Effector memory CD4-positive, alpha-beta T cell (primary cell): Measurements from ENCODE around the gene MAP3K13.
"Not testable (repeated sequence)": the region's sequence is repeated elsewhere in the genome, so short reads cannot be mapped to it uniquely, and the experiment has no call there.

Source experiments
- DNase-seq, 3 donors: peaks; one replicate each; pipeline ENCODE4 v3.0.0-alpha.2; 2020
- H3K27ac ChIP-seq: 2 replicates; pipeline ENCODE4 v1.7.0; 2013; ENCODE audit warnings: mild to moderate bottlenecking, low read length, moderate library complexity; ENCODE audit not compliant: insufficient read depth, poor library complexity, severe bottlenecking
- H3K27me3 ChIP-seq: replicated peaks from 2 replicates; pipeline ENCODE4 v1.7.0; 2013; ENCODE audit warnings: mild to moderate bottlenecking, low read length; ENCODE audit not compliant: insufficient read depth, control insufficient read depth, poor library complexity, severe bottlenecking
- H3K36me3 ChIP-seq: 2 replicates; pipeline ENCODE4 v1.7.0; 2013; ENCODE audit warnings: mild to moderate bottlenecking, low read length, moderate library complexity; ENCODE audit not compliant: control insufficient read depth, insufficient read depth
- H3K4me1 ChIP-seq: 2 replicates; pipeline ENCODE4 v1.7.0; 2013; ENCODE audit warnings: low read length, mild to moderate bottlenecking; ENCODE audit not compliant: control insufficient read depth, insufficient read depth, poor library complexity, severe bottlenecking
- H3K4me3 ChIP-seq: 2 replicates; pipeline ENCODE4 v1.7.0; 2013; ENCODE audit warnings: low read length, low read depth, mild to moderate bottlenecking; ENCODE audit not compliant: insufficient read depth, poor library complexity, severe bottlenecking
- H3K9me3 ChIP-seq: 2 replicates; pipeline ENCODE4 v1.7.0; 2013; ENCODE audit warnings: mild to moderate bottlenecking, low read length, moderate library complexity; ENCODE audit not compliant: control insufficient read depth

The MAP3K13 gene

DNA sequence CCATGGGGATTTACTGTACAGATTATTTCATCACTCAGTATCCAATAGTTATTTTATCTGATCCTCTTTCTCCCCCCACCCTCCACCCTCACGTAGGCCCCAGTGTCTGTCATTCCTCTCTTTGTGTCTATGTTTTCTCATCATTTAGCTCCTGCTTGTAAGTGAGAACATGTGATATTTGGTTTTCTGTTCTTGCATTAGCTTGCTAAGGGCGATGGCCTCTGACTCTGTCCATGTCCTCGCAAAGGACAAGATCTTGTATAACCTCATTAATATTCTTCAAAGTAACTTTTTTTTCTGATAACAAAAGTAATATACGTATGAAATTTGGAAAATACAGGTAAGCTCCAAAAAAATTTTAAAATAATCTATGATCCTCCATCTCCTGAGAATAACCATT is 67.4 kb downstream of the MAP3K13 start:
- no peak for DNase-seq

DNA sequence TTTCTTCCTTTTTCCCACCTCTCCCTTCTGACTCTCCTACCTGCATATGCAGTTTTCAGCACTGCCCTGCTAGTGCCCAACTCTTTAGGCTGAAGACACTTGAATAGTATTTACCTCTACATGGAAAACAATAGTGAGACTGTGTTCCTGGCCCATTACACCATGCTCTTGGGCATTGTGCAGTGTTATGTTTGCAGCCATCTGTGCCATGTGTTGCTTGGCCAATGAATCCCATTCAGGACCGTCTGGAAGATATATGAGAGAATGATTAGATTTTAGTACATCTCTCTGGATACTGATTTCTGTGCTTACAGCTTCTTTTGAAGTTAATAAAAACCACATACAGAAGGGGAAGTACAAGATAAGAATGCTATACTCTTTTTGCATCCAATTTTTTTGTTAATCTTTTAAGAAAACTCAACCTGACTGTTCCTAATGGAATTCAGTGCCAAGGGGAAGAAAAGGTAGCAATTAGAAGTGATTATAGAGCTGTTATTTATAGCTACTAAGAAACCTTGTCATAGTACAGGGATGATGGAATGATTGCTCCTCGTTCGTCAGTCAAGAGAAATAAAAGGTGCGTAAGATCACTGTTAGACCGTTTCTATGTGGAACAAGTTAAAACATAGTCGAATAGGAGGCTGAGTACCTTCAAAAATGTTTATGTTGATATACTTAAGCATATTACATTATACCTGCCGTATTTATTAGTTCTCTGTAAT is 77.0 kb downstream of the MAP3K13 start:
- no peaks in the 10 kb centered on the region for H3K36me3 ChIP-seq
- no peaks in the 10 kb centered on the region for H3K27me3 ChIP-seq
- no peaks in the 10 kb centered on the region for H3K4me1 ChIP-seq
- H3K27ac ChIP-seq: no peak overlapping the region
- H3K4me3 ChIP-seq: no peak overlapping the region
- H3K9me3 ChIP-seq: no peaks in the 10 kb centered on the region
- no peak for DNase-seq

More for the DNA sequence above, 67.4 kb downstream of the MAP3K13 start:
- Histone ChIP-seq H3K4me3 (no peak overlapping the region), H3K4me1 (no peaks in the 10 kb centered on the region), H3K9me3 (no peaks in the 10 kb centered on the region), H3K27ac (no peak overlapping the region), H3K36me3 (no peaks in the 10 kb centered on the region), H3K27me3 (no peaks in the 10 kb centered on the region)

DNA sequence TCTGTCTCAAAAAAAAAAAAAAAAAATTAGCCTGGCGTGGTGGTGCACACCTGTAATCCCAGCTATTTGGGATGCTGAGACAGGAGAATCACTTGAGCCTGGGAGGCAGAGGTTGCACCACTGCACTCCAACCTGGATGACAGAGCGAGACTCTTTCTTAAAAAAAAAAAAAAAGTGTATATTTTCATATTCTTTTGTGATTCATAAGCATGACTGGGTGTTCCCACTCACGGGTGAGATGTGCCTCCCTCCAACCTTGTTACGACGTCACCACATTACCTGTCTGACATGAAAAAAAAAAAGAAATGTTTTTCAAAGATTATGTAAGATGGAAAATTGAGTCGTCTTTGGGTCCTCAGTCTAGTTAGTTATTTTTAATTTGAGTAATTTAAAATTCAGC is 79.1 kb downstream of the MAP3K13 start:
- DNase-seq: no peak
- no peak overlapping the region for H3K27ac ChIP-seq
- no peak overlapping the region for H3K4me3 ChIP-seq
- H3K4me1 ChIP-seq: no peaks in the 10 kb centered on the region
- no peaks in the 10 kb centered on the region for H3K36me3 ChIP-seq
- H3K27me3 ChIP-seq: no peaks in the 10 kb centered on the region
- no peaks in the 10 kb centered on the region for H3K9me3 ChIP-seq

DNA sequence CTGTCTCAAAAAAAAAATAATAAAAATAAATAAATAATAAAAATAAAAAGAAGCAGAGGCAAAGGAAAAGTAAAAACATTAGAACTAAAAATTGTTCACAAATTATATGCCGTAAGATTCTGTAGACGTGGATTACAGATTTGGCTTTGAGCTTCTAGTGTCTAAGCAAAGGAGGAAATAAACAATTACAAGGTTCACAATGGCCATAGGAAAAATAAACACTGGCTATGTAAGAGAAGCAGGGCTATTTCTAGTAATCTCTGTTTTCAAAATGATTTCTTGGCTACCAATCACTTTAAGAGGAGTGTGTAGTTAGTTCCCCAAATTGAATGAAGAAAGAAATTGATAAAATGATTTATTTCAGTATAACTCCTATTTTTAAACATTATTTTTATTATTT is 81.4 kb downstream of the MAP3K13 start:
- Histone ChIP-seq H3K4me1 (no peaks in the 10 kb centered on the region), H3K4me3 (no peak overlapping the region), H3K9me3 (no peaks in the 10 kb centered on the region), H3K27ac (no peak overlapping the region), H3K36me3 (no peaks in the 10 kb centered on the region), H3K27me3 (no peaks in the 10 kb centered on the region)
- no peak for DNase-seq

DNA sequence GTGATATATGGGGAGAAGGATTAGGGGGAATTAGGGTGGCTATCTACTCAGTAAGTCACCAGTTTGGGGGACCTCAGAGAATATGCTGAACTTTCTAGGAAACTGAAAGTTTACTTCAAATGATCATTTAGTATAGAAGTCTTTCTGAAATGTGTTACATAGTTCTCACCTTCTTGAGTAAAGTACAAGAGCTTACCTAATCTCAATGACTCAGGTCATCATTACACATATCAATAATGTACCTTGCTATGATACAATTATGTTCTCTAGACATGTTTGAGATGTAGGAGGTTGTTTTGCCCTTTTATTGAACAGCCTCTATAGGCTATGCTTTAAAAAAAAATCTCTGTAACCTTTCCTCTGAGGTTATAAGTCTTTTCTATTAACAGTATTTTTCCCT is 85.2 kb downstream of the MAP3K13 start:
- no peaks in the 10 kb centered on the region for H3K4me1 ChIP-seq
- H3K9me3 ChIP-seq: no peaks in the 10 kb centered on the region
- no peak overlapping the region for H3K4me3 ChIP-seq
- DNase-seq: no peak
- no peaks in the 10 kb centered on the region for H3K36me3 ChIP-seq
- H3K27ac ChIP-seq: no peak overlapping the region
- H3K27me3 ChIP-seq: no peaks in the 10 kb centered on the region

DNA sequence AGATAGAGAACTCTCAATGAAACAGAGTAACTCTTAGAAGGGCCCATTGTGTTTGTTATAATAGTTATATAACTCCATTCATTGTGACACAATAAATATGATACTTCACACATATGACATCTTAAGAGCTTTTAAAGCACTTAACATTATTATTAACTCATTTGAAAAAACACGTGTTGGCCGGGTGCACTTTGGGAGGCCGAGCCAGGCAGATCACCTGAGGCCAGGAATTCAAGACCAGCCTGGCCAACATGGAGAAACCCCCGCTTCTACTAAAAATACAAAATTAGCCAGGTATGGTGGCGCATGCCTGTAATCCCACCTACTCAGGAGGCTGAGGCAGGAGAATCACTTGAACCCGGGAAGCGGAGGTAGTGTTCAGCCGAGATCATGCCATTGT is 88.5 kb downstream of the MAP3K13 start:
- not testable (repeated sequence) for DNase-seq, H3K36me3 ChIP-seq, H3K27me3 ChIP-seq, H3K4me1 ChIP-seq, H3K4me3 ChIP-seq, H3K27ac ChIP-seq, H3K9me3 ChIP-seq

DNA sequence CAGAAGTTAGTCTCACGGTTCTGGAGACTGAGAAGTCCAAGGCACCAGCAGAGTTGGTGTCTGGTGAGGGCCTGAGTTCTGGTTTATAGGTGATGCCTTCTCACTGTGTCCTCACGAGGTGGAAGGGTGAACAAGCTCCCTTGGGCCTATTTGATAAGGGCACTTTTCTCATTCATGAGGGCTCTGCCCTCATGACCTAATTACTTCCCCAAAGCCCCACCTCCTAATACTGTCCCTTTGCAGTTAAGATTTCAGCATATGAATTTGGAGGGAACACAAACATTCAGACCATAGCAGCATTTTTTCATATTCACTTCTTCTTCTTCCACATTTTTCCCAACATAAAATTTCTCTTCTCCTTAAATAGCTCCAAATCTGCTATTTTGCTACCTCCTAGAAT is 94.4 kb downstream of the MAP3K13 start:
- H3K27ac ChIP-seq: no peak overlapping the region
- no peaks in the 10 kb centered on the region for H3K36me3 ChIP-seq
- H3K4me1 ChIP-seq: no peaks in the 10 kb centered on the region
- no peak overlapping the region for H3K4me3 ChIP-seq
- no peaks in the 10 kb centered on the region for H3K27me3 ChIP-seq
- DNase-seq: no peak
- no peaks in the 10 kb centered on the region for H3K9me3 ChIP-seq

DNA sequence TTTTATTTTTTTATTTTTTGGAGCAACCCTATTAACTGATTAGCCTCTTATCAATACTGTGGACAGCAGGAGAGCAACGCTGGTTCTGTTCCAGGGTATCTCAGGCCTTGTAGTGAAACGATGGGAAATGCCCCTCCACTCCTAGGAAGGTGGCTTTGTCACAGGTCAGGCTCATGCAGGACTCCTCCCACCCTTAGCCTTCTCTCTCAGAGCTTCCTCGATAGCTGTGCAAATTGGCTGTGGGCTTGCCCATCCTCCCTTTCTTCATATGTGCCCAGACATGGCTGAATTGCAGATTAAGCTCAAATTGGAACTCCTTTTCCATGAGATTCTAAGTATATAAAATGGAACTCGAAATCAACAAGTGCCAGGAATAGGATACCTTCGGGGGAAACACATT is 97.4 kb downstream of the MAP3K13 start:
- Histone ChIP-seq H3K4me1 (no peaks in the 10 kb centered on the region), H3K27me3 (no peaks in the 10 kb centered on the region), H3K27ac (no peak overlapping the region), H3K9me3 (no peaks in the 10 kb centered on the region), H3K4me3 (no peak overlapping the region), H3K36me3 (no peaks in the 10 kb centered on the region)
- DNase-seq: no peak

DNA sequence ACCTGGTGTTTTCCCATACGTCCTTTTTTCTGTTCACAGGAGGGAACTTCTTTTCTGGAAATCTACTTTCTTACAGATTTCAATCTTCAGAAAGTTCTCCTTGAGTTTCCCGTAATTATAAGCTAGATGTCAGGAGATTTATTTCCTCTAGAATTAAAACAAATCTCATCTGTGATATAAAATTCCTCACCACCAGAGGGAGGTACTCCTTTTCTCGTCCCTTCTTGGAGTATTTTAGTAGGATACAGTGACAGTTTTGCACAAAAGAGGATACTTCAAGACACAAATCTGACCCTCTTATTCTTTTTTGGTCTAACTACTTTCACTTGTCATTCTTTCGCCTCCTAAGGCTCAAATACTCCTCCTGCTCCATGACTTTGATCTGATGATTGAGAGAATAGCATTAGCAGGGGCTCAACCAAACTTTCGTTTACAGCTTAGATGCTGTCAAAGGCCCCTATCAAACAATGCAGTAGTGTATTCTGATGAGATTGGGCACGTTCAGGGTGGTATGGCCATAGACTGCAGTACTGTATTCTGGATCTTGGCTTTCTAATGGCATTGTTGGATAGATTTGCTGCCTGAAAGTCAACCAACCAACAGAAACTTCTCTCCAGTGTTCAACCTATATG is 97.9 kb downstream of the MAP3K13 start:
- no peak overlapping the region for H3K27ac ChIP-seq
- no peak for DNase-seq
- no peaks in the 10 kb centered on the region for H3K36me3 ChIP-seq
- no peak overlapping the region for H3K4me3 ChIP-seq
- no peaks in the 10 kb centered on the region for H3K4me1 ChIP-seq
- H3K9me3 ChIP-seq: no peaks in the 10 kb centered on the region
- no peaks in the 10 kb centered on the region for H3K27me3 ChIP-seq

DNA sequence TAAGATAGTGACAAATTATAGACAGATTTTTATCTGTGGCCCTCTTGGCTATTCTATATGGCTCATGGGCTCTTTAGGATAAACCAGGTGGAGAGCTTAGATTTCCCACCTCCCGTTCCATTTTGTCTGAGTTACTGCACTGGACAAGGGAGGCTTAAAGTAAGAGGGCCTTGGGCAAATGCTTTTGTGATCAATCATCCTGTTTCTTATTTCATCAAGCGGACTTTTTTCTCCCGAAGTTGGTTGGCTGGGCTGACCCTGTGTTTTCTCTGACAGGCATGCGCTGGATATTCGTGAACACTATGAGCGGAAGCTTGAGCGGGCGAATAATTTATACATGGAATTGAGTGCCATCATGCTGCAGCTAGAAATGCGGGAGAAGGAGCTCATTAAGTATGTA is 102.5 kb downstream of the MAP3K13 start:
- Histone ChIP-seq H3K27me3 (no peaks in the 10 kb centered on the region), H3K36me3 (no peaks in the 10 kb centered on the region), H3K9me3 (no peaks in the 10 kb centered on the region), H3K4me3 (no peak overlapping the region), H3K4me1 (no peaks in the 10 kb centered on the region), H3K27ac (no peak overlapping the region)
- DNase-seq: no peak
